ENCODE results near the gene SLC16A10.

DNA sequence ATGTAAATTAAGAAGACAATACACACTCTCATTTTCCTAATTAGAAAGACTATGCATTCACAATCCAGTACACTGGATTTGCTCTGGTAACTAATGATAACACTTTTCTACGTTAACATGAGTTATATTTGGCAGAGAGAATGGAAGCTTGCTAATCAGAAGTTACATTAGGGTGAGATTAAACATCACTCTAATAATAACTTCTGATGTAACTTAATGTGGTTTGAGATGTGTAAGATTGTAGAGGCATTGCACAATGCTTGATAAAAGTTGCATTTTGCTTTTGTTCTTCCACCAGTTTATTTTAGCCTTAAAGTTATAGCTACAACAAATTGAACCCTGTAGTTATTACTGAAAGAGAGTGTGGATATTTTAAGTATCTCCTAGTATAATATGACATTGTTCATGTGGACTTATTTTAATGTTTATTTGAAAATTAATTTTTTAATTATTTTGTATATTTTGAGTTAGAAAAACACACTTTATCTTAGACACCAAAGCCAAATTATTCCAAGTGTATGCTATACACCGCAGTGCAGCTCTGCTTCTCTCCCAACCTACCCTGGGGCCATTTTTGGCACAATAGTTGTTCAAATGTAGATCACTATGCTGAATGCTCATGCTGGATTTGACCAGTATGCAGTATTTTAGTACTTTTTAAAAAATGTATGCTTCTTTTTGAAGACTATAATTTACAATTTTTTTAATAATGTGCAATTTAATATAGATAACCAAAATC lies 143.2 kb downstream of the SLC16A10 start:
- TF ChIP-seq, protein P1, sequence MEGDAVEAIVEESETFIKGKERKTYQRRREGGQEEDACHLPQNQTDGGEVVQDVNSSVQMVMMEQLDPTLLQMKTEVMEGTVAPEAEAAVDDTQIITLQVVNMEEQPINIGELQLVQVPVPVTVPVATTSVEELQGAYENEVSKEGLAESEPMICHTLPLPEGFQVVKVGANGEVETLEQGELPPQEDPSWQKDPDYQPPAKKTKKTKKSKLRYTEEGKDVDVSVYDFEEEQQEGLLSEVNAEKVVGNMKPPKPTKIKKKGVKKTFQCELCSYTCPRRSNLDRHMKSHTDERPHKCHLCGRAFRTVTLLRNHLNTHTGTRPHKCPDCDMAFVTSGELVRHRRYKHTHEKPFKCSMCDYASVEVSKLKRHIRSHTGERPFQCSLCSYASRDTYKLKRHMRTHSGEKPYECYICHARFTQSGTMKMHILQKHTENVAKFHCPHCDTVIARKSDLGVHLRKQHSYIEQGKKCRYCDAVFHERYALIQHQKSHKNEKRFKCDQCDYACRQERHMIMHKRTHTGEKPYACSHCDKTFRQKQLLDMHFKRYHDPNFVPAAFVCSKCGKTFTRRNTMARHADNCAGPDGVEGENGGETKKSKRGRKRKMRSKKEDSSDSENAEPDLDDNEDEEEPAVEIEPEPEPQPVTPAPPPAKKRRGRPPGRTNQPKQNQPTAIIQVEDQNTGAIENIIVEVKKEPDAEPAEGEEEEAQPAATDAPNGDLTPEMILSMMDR (conservative IDR thresholded peaks at IDR 0.05) = no peak
- no peak for TF ChIP-seq EZH2 (IDR thresholded peaks at IDR 0.05; ENCODE audit: low read depth)

All from PC-9 (cell line).